NCI-H187 (cell line): ENCODE measurements around the gene RNF39.

Experiments used
- DNase-seq, 2 experiments: peaks; one replicate each; lab custom pipeline; 2025; lab: John Stamatoyannopoulos, UW

Gene RNF39

DNA sequence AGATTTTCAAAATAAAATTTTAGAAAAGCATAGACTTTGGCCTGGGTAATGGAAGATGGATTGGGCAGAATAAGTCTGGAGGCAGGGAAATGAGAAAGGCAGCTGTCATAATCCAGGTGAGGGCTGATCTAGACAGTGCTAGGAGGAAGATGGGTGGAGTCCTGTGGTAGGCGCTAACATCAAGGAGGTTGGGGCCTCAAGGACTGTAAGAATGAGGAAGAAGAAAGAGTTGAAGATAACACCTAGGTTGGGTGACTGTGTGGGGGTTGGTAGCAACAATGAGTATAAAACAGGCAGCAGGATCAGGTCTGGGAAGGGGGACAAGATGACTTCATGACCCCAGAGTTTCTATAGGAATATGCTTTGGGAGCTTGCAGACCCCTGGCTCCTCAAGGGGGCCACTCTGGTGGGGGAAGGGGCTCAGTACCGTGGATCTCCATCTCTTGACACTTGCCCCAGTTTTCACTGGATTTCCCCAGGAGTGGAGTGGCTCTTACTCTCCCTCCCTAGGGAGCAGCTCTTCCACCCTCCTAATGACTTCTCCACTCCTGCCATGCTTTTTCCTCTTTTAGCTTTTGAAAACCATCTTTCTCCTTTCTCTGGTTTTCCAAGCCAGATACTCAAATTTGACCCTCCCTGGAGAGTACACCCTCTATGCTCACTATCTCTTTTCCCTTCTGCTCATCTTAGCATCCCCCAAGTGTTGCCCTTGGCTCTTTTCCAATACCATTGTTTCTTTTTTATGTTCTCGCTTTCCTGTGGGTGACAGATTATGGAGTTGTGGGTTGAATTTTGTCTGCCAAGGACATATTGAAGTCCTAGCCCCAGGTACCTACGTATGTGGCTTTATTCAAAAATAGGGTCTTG is 22.6 kb upstream of the RNF39 start:
- no peak for DNase-seq

DNA sequence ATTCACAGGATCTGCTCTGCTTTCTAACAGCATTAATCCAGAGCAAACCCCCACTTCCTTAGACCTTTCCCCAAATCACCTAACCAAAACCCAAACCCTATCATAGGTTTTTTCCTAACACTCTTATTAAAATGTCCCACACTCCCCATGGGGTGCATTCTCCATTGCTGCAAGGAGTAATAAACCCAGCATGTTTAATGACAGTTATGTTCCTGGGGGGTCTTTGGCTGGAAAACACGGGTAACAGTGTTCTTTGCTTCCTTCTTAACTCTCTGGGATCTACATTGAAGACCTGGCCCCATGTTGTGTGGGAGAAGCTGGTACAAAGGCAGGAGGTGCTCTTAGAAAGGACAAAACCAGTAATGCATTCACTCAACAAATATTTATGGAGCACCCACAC is 21.3 kb upstream of the RNF39 start:
- DNase-seq: no peak

- DNase-seq: no peak
These were observed 18.5 kb upstream of the RNF39 start for GRCh38 chr6:30093951-30094661.

- DNase-seq: no peak
These were observed 17.4 kb upstream of the RNF39 start for GRCh38 chr6:30092852-30093543.

- no peak for DNase-seq
These were observed 16.2 kb upstream of the RNF39 start for GRCh38 chr6:30091577-30092381.

DNA sequence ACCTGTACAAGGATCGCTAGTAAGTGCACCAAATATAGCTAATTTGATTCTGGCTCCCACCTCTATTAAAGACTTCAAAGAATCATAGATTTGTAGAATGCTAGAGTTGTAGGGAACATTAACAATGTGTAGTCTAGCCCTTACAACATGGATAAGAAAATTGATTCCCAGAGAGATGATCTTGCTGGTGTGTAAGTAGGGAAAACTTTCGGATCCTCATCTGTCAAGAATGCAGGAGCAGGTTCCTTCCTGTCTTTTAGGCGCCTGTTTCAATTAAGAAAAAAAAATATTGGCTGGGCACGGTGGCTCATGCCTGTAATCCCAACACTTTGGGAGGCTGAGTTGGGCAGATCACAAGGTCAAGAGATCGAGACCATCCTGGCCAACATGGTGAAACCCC is 12.3 kb upstream of the RNF39 start:
- DNase-seq: no peak

GRCh38 chr6:30077218-30077617 is 1.6 kb upstream of the RNF39 start:
- DNase-seq: no peak

- no peak for DNase-seq
These were observed 492 bp upstream of the RNF39 start for GRCh38 chr6:30075790-30076732.

GRCh38 chr6:30074331-30075093 is 1.1 kb downstream of the RNF39 start:
- DNase-seq: no peak

- DNase-seq: no peak
These were observed 1.9 kb downstream of the RNF39 start for GRCh38 chr6:30073489-30074235.

GRCh38 chr6:30071858-30072257 is 3.7 kb downstream of the RNF39 start:
- DNase-seq: no peak

GRCh38 chr6:30071081-30071818 is 4.3 kb downstream of the RNF39 start:
- DNase-seq: no peak

GRCh38 chr6:30067460-30068139 is 8.0 kb downstream of the RNF39 start:
- no peak for DNase-seq

DNA sequence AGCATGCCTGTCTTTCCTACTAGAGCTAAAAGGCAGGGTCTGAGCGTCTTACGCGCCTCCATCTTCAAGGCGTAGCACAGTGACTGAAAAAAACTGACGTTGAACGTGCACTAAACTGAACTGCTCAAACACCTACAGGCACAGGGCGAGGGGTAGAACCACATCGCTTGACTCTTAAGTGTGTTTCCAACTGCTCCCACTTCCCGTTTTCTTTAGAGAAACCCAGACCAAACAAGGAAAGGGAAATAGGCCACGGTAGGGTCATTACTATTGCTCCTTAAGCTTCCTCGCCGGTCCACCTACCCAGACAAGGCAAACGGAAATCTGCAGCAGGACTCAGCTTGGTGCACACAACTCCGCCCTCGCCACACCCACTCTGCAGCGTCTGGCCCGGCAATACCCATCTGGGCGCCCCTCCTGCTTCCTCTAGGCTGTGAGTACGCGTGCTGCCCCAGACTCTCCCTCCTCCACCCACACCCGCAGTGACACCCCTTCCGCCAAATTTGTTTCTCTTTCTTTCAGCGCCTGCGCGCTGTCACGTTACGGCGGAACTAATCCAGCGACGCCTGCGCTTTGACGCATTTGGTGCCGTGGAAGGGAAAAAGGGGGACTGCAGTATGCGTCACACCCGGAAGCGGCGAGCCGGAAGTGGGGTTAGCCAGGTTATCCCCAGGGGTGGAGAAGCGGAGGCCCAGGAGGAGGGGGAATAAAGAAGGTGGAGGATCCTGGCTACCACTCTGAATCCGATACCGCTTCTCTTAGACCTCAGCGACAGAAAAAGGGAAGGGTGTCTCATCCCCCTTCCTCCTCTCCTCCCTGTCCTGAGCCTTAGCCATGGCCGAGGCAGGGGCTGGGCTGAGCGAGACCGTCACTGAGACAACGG is 8.8 kb downstream of the RNF39 start, which contains the start of gene PPP1R11:
Gene PPP1R11, plus strand, starts transcription at position 622 of the 883 bp plus-strand sequence. Its CDS starts 213 bp downstream, at position 835.
- DNase-seq: peak; percentile 96 to 100

DNA sequence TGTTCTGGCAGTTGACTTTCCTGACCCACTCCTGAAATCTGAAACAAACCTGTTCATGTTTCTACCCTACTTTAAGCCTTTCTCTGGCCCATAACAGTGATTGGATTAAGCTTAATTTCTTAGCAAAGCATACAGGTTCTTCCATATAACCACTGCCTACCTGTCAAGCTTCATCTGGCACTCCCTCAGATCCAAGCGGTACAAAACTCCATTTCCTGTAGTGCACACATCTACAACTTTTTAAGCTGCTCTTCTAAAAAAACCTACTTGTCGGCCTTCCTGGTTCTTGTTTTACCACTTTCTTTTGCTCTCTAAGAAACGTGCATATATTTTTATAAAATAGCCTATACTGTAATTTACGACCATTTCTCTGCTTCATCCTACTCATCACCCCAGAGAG is 9.5 kb downstream of the RNF39 start:
- DNase-seq: no peak

GRCh38 chr6:30063315-30063714 is 12.3 kb downstream of the RNF39 start:
- DNase-seq: no peak
